GM23338 (cell line): ENCODE data around the gene VSIG10L. TPM values are rescaled to one million over a fixed set of nuclear protein-coding genes. Genes with fewer than 3 reads are reported as not detected.

Experiments
- ATAC-seq: fragments of 200-7000 bp; cut with Tn5 transposase; 3 replicates; pipeline ENCODE4 v1.9.1; 2020
- DNase-seq: peaks from one replicate; pipeline ENCODE4 v3.0.0-alpha.2; 2015; ENCODE audit warnings: low spot score
- H2AFZ ChIP-seq: fragments of 200-600 bp; sonication (generic); 2 replicates; pipeline ENCODE4 v1.8.0; 2016; ENCODE audit warnings: antibody characterized with exemption, mild to moderate bottlenecking, moderate library complexity
- H3F3A ChIP-seq: fragments of 200-600 bp; sonication (generic); replicated peaks from 2 replicates; pipeline ENCODE4 v1.8.0; 2017; ENCODE audit warnings: antibody characterized with exemption, mixed run types, low read depth
- H3K27ac ChIP-seq: fragments of 200-600 bp; sonication (generic); 2 replicates; pipeline ENCODE4 v1.6.1; 2016; ENCODE audit warnings: low read depth
- H3K27me3 ChIP-seq: fragments of 200-600 bp; sonication (generic); 2 replicates; pipeline ENCODE4 v1.8.0; 2016; ENCODE audit warnings: mild to moderate bottlenecking, mixed run types, moderate library complexity; ENCODE audit not compliant: insufficient read depth
- H3K36me3 ChIP-seq: fragments of 200-600 bp; sonication (generic); 2 replicates; pipeline ENCODE4 v1.8.0; 2016; ENCODE audit warnings: mild to moderate bottlenecking; ENCODE audit not compliant: insufficient read depth
- H3K4me1 ChIP-seq: fragments of 200-600 bp; sonication (generic); 2 replicates; pipeline ENCODE4 v1.8.0; 2016; ENCODE audit warnings: mild to moderate bottlenecking, moderate library complexity; ENCODE audit not compliant: insufficient read depth
- H3K4me2 ChIP-seq: fragments of 200-600 bp; sonication (generic); 2 replicates; pipeline ENCODE4 v1.7.1; 2017; ENCODE audit warnings: mixed run types
- H3K4me3 ChIP-seq: fragments of 200-600 bp; sonication (generic); 2 replicates; pipeline ENCODE4 v1.6.1; 2016; ENCODE audit warnings: mixed run types
- H3K79me2 ChIP-seq: fragments of 200-600 bp; sonication (generic); replicated peaks from 2 replicates; pipeline ENCODE4 v1.8.0; 2017; ENCODE audit warnings: mild to moderate bottlenecking; ENCODE audit not compliant: insufficient read depth
- H3K9me2 ChIP-seq: fragments of 200-600 bp; sonication (generic); 2 replicates; pipeline ENCODE4 v1.8.0; 2017; ENCODE audit not compliant: insufficient read depth
- H4K20me1 ChIP-seq: fragments of 200-600 bp; sonication (generic); replicated peaks from 2 replicates; pipeline ENCODE4 v1.8.0; 2017; ENCODE audit warnings: mild to moderate bottlenecking; ENCODE audit not compliant: insufficient read depth
- H3K27ac Mint-ChIP-seq: 2 replicates; pipeline ENCODE4 v1.8.0; 2020; ENCODE audit warnings: inconsistent platforms, mild to moderate bottlenecking, moderate library complexity, mixed read lengths
- H3K27me3 Mint-ChIP-seq: 3 replicates; pipeline ENCODE4 v1.8.0; 2022; ENCODE audit warnings: low read depth, mild to moderate bottlenecking, moderate library complexity, mixed read lengths, inconsistent platforms; ENCODE audit not compliant: insufficient read depth, poor library complexity
- H3K36me3 Mint-ChIP-seq: 3 replicates; pipeline ENCODE4 v1.8.0; 2021; ENCODE audit warnings: low read depth, mild to moderate bottlenecking, inconsistent platforms, moderate library complexity, mixed read lengths
- H3K4me1 Mint-ChIP-seq: 3 replicates; pipeline ENCODE4 v1.8.0; 2020; ENCODE audit warnings: mild to moderate bottlenecking, inconsistent platforms, mixed read lengths
- H3K4me3 Mint-ChIP-seq: 3 replicates; pipeline ENCODE4 v1.8.0; 2021; ENCODE audit warnings: moderate library complexity, mild to moderate bottlenecking, inconsistent platforms, mixed read lengths
- H3K9me3 Mint-ChIP-seq: 3 replicates; pipeline ENCODE4 v1.8.0; 2020; ENCODE audit warnings: moderate library complexity, mild to moderate bottlenecking, inconsistent platforms, mixed read lengths
- CREB1 ChIP-seq: fragments of 250-450 bp; sonication (Bioruptor Pico); IDR thresholded peaks from 2 replicates; pipeline ENCODE4 v1.5.0; 2020; ENCODE audit warnings: low read depth, mild to moderate bottlenecking, moderate library complexity
- CTCF ChIP-seq, 2 experiments: fragments of 200-600 bp in 1 of 2; sonication (generic) in 1 of 2; conservative IDR thresholded peaks; 2 replicates each; pipeline versions ENCODE4 v1.5.1 to v1.6.1; 2016 to 2017; ENCODE audit warnings: antibody characterized with exemption in 2 of 2, low read depth in 2 of 2, mild to moderate bottlenecking in 2 of 2, moderate library complexity in 1 of 2
- EZH2 ChIP-seq: fragments of 200-600 bp; sonication (generic); IDR thresholded peaks from one replicate; pipeline ENCODE4 v1.8.0; 2017; ENCODE audit warnings: antibody characterized with exemption, mild to moderate bottlenecking, low read depth; ENCODE audit not compliant: unreplicated experiment
- EZH2phosphoT487 ChIP-seq: fragments of 200-600 bp; sonication (generic); IDR thresholded peaks from one replicate; pipeline ENCODE4 v1.8.1; 2018; ENCODE audit warnings: antibody characterized with exemption; ENCODE audit not compliant: unreplicated experiment
- POLR2AphosphoS5 ChIP-seq: IDR thresholded peaks from 2 replicates; pipeline ENCODE4 v1.6.1; 2016; ENCODE audit warnings: antibody characterized with exemption, low read depth
- REST ChIP-seq: IDR thresholded peaks from one replicate; pipeline ENCODE4 v1.6.1; 2018; ENCODE audit warnings: antibody characterized with exemption; ENCODE audit not compliant: unreplicated experiment
- STAT1 ChIP-seq: IDR thresholded peaks from one replicate; pipeline ENCODE4 v1.6.1; 2016; ENCODE audit warnings: antibody characterized with exemption; ENCODE audit not compliant: unreplicated experiment
- ZNF331 ChIP-seq: fragments of 250-450 bp; sonication (Bioruptor Pico); IDR thresholded peaks from 2 replicates; pipeline ENCODE4 v1.5.0; 2020; ENCODE audit warnings: low read depth, mild to moderate bottlenecking, moderate library complexity
- ZNF462 ChIP-seq: fragments of 250-450 bp; sonication (Bioruptor Pico); IDR thresholded peaks from 2 replicates; pipeline ENCODE4 v1.5.0; 2020; ENCODE audit warnings: mild to moderate bottlenecking, moderate library complexity
- polyA plus RNA-seq: library from polyadenylated mRNA; unstranded; fragments of >200 nt; fragmentation: Nextera tagmentation; extraction: Ambion mirVana; gene quantifications from 2 replicates; pipeline ENCODE4 v1.2.1, GENCODE V29; 2016
- total RNA-seq: library from RNA; depleted of rRNA; stranded (reverse); fragments of >200 nt; shearing (Covaris generic); gene quantifications from 2 replicates; pipeline ENCODE4 v1.2.3, GENCODE V29; 2014

The VSIG10L gene
- total and polyA plus RNA-seq, 2 experiments from 2014 or later, result 9.6 to 10.4 TPM

- Histone ChIP-seq H3K4me2 (no peak overlapping the region), H2AFZ (no peak overlapping the region), H3K4me3 (no peak overlapping the region), H3K4me1 (peaks cover 28% of the 10 kb centered on the region), H4K20me1 (no peaks in the 10 kb centered on the region), H3K79me2 (no peaks in the 10 kb centered on the region), H3K27ac (no peak overlapping the region), H3K9me2 (peaks cover 20% of the 10 kb centered on the region; the same call in 1 of the 2 replicates), H3K27me3 (no peaks in the 10 kb centered on the region), H3K36me3 (no peaks in the 10 kb centered on the region; the same call in 1 of the 2 replicates), H3F3A (no peaks in the 10 kb centered on the region)
- Mint-ChIP-seq H3K36me3 (no peaks in the 10 kb centered on the region), H3K4me3 (no peak overlapping the region), H3K27ac (no peak overlapping the region), H3K27me3 (peaks cover 6% of the 10 kb centered on the region), H3K9me3 (no peaks in the 10 kb centered on the region; the same call in 1 of the 3 replicates), H3K4me1 (peaks cover 27% of the 10 kb centered on the region)
- TF ChIP-seq REST, result no peak
- TF ChIP-seq CREB1 (CRISPR knock-in tag), result no peak
- ATAC-seq (no peak), DNase-seq (no peak)
These were observed 52.3 kb downstream of the VSIG10L start for GRCh38 chr19:51289635-51290034.

GRCh38 chr19:51285682-51286081, 56.3 kb downstream of the VSIG10L start:
- Mint-ChIP-seq H3K27ac (no peak overlapping the region), H3K4me3 (no peak overlapping the region), H3K4me1 (no peaks in the 10 kb centered on the region), H3K36me3 (0 out of 3 replicates have a peak, but pooled peaks cover 4% of the 10 kb centered on the region), H3K9me3 (peaks cover 15% of the 10 kb centered on the region), H3K27me3 (peaks cover 12% of the 10 kb centered on the region)
- TF ChIP-seq ZNF331 (CRISPR knock-in tag) (no peak), CTCF (conservative IDR thresholded peaks at IDR 0.05; ENCODE audit: low read depth in 2 of 2) (no peak), ZNF462 (CRISPR knock-in tag) (no peak), POLR2AphosphoS5 (no peak), EZH2 (no peak), STAT1 (no peak), EZH2phosphoT487 (no peak)
- Histone ChIP-seq H4K20me1 (no peaks in the 10 kb centered on the region), H3K36me3 (no peaks in the 10 kb centered on the region), H3K27ac (no peak overlapping the region), H3K79me2 (no peaks in the 10 kb centered on the region), H3K27me3 (no peaks in the 10 kb centered on the region), H2AFZ (no peak overlapping the region), H3K4me3 (no peak overlapping the region), H3K4me2 (no peak overlapping the region), H3F3A (no peaks in the 10 kb centered on the region), H3K4me1 (no peaks in the 10 kb centered on the region), H3K9me2 (peaks cover 14% of the 10 kb centered on the region; the same call in 1 of the 2 replicates)
- DNase-seq (no peak), ATAC-seq (no peak)
